A172 (cell line): ENCODE measurements around the gene AMOTL1. TPM values are rescaled to one million over a fixed set of nuclear protein-coding genes. Genes with fewer than 3 reads are reported as not detected.

ENCODE experiments used
- DNase-seq: peaks from one replicate; pipeline ENCODE4 v3.0.0-alpha.2; 2015; ENCODE audit warnings: low spot score
- total RNA-seq: library from RNA; depleted of rRNA; stranded (reverse); fragments of >200 nt; shearing (Covaris generic); gene quantifications from 2 replicates; pipeline ENCODE4 v1.2.3, GENCODE V29; 2014

AMOTL1 gene
- total RNA-seq, 1 experiment from 2014 or later, result 12.2 TPM

GRCh38 chr11:94855666-94856065 lies 87.5 kb downstream of the AMOTL1 start:
- DNase-seq, result no peak

GRCh38 chr11:94856443-94856842 lies 88.3 kb downstream of the AMOTL1 start:
- DNase-seq, result no peak

- DNase-seq, result no peak
These were observed 89.2 kb downstream of the AMOTL1 start for GRCh38 chr11:94857337-94857736.

- no peak for DNase-seq
These were observed 90.0 kb downstream of the AMOTL1 start for GRCh38 chr11:94858012-94858705.

GRCh38 chr11:94860333-94860732 lies 92.2 kb downstream of the AMOTL1 start:
- DNase-seq, result no peak

- DNase-seq, result no peak
These were observed 93.2 kb downstream of the AMOTL1 start for GRCh38 chr11:94861306-94861845.

GRCh38 chr11:94862926-94863880 lies 95.0 kb downstream of the AMOTL1 start:
- DNase-seq, result no peak

GRCh38 chr11:94864506-94865045 lies 96.4 kb downstream of the AMOTL1 start:
- DNase-seq, result no peak

GRCh38 chr11:94866231-94866822 lies 98.2 kb downstream of the AMOTL1 start:
- no peak for DNase-seq

- no peak for DNase-seq
These were observed 99.0 kb downstream of the AMOTL1 start for GRCh38 chr11:94866936-94867795.

GRCh38 chr11:94868468-94868867 lies 100.3 kb downstream of the AMOTL1 start:
- no peak for DNase-seq

- DNase-seq, result no peak
These were observed 101.0 kb downstream of the AMOTL1 start for GRCh38 chr11:94869186-94869585.

GRCh38 chr11:94870422-94870821 lies 102.3 kb downstream of the AMOTL1 start:
- no peak for DNase-seq

- no peak for DNase-seq
These were observed 103.5 kb downstream of the AMOTL1 start for GRCh38 chr11:94871491-94872185.

GRCh38 chr11:94873916-94874540 lies 105.9 kb downstream of the AMOTL1 start:
- DNase-seq, result no peak

GRCh38 chr11:94876222-94876621 lies 108.1 kb downstream of the AMOTL1 start:
- DNase-seq, result no peak

- peak; percentile 84 for DNase-seq
These were observed 108.7 kb downstream of the AMOTL1 start for GRCh38 chr11:94876645-94877442.

GRCh38 chr11:94877443-94878200 lies 109.5 kb downstream of the AMOTL1 start:
- DNase-seq, result no peak
